COR-L47 (cell line): ENCODE results near the gene AKAP12.
A peak's percentile ranks its signal among the peaks of the same experiment; 100 is the strongest.
"Not testable (repeated sequence)": the region's sequence is repeated elsewhere in the genome, so short reads cannot be mapped to it uniquely, and the experiment has no call there.

Source experiments
- DNase-seq: peaks from one replicate; lab custom pipeline; 2025; lab: John Stamatoyannopoulos, UW

The AKAP12 gene

GRCh38 chr6:151382631-151383030 is 142.9 kb downstream of the AKAP12 start:
- not testable (repeated sequence) for DNase-seq

DNA sequence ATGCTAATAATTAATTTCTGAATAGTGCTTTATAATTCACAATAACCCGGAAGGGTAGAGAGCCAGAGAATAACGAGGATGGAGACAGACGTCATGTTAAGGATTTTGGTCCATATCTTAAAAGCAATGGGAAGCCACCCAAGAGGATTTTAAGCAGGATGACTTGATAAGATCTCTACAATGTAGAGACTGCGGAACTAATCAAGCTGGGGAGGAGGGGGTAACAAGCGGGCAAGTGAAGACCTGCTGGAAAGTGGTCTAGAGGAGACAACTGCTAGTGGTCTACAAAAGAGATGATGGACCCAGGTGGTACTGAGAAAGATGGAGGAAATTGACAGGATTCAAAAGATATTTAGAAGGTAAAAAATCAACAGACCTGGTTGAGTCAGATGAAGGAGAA is 144.4 kb downstream of the AKAP12 start:
- DNase-seq: no peak

- DNase-seq: no peak
These were observed 145.4 kb downstream of the AKAP12 start for GRCh38 chr6:151385177-151385576.

DNA sequence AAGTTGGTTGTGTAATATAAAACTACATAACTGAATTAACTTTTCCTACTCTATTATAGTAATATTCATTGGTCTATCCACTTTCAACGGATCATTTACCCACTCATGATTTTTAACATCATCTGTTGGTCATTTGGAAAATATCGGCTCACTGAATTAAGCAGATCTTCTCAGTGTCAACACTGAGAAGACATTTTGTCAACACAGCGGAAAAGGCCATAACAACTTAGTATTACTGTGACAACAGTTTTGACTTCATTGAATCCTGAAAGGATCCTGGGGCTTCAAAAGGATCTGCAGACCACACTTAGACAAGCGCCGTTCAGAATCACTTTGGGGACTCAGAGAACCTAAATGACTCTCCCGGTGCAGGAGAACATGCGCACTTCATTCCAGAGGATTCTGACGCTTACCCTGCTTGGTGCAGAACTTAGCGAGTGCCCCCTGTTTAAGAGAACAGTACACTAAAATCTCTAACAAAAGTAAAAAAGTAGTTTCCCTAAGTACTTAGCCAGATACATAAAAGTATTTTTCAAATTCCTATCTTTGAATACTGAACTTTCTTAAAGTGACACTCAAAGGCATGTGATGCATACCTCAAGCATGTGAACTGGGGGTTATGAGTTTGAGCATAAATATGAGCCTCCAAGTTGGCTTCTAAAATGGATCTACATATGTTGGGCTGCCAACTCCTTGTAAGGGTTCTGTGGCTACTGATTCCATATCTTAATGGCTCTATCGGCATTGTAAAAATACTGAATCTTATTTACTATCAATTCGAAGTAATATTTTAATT is 147.6 kb downstream of the AKAP12 start:
- no peak for DNase-seq

GRCh38 chr6:151388236-151388635 is 148.5 kb downstream of the AKAP12 start:
- DNase-seq: no peak

DNA sequence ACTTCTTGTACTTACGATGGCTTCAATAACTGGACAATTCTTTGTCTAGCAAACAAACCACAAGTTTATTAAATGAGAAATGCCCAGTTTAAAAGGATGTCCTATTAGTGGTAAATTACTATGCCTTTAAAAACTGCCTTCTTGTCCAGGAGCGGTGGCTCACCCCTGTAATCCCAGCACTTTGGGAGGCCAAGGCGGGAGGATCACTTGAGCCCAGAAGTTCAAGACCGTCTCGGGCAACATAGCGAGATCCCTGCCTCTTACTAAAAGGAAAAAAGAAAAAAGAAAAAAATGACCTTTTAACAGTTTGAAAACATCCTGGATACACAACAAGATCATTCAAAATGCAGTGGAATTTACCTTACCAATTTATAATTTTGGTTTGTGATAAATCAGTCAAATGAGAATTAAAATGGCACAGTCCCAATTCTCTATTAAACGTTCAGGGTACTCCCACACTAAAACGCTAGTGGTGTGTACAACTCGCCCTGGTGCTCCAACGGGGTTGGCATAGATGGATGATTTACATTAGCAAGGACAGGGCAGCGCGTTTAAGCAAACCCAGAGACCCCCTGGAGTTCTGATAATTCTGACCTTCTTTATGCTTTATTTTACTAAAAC is 149.3 kb downstream of the AKAP12 start:
- no peak for DNase-seq

GRCh38 chr6:151389618-151390275 is 150.0 kb downstream of the AKAP12 start:
- peak; percentile 46 for DNase-seq

DNA sequence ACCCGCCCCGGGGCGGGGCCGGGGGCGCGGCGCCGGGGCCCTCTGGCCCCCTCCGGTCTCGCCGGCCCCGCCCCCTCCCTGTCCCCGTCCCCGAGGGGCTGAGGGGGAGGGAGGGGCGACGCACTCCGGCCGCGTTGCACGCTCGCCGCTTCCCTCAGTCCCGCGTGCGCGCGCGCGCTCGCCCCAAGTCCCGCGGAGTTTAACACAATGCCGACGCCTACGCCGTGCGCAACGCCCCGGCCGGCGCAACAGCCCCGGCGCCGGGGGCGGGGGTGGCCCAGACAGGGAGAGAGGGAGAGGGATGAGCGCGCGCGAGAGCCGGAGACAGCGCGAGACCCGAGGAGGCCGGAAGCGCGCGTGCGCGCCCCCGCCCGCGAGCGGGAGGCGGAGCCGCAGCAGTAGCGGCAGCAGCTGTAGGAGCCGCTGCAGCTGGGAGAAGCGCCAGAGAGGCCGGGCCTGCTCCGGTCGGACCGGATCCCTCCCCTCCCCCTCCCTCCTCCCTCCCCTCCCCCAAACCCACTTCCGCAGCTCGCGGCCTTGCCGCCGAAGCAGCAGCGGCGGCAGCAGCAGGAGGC is 150.6 kb downstream of the AKAP12 start:
- DNase-seq: peak; percentile 87

GRCh38 chr6:151390851-151391470 is 151.2 kb downstream of the AKAP12 start:
- peak; percentile 21 for DNase-seq

GRCh38 chr6:151391471-151392413 is 152.0 kb downstream of the AKAP12 start, which contains the start of gene ZBTB2:
ZBTB2 (minus strand) TSS chr6:151391559; CDS start chr6:151373637, 17,922 bp downstream.
- peak; percentile 40 for DNase-seq

DNA sequence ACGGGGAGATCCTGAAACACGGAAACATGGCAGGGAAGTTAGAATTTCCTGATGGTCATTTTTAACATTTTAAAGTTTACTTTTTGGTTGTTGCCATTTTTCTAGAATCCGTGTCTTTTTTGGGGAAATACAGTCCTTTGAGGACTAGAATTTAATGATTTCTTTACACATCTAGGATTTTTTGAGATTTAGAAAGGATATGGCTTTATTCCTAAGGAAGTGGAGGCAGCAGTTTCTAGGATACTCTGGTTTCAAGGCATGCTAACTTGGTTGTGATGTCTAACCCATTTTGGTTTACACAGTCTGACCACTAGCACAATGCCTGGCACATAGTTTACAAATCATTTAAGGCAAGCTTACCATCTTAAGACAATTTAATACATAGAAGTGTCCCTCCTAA is 152.7 kb downstream of the AKAP12 start:
- no peak for DNase-seq

DNA sequence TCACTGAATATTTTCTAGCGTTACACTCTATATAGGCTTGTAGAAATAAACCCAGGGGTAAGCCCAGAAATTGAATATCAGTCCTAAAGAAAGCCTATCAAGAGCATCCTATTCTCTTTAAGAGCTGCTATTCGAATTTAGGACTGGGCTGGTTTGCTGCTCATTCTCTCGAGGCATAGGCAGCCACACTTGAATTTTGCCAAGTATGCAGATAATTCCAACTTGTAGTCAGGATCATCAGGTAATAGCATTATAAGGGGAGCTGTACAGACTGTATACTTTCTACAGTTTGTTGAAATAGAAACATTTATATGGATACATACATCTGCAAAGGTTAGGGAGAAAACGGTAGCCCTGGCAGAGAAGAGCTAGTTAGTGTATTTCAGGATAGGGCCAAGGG is 153.6 kb downstream of the AKAP12 start:
- no peak for DNase-seq

DNA sequence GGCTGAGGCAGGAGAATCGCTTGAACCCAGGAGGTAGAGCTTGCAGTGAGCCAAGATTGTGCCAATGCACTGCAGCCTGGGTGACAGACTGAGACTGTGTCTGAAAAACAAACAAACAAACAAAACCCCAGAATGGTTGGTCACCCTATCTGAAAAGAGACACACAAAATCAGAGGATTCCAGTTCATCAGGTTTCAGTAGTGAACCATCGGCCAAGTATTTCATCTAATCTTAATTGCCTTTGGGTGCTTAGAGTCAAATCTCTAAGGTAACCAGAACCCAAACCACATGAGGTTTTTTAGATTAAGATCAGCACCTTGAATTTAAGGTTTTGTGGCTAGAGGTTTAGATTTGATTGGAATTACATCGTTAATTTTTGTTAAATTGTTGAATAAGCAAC is 159.9 kb downstream of the AKAP12 start:
- DNase-seq: no peak

GRCh38 chr6:151400473-151400872 is 160.7 kb downstream of the AKAP12 start:
- no peak for DNase-seq

GRCh38 chr6:151402228-151402627 is 162.5 kb downstream of the AKAP12 start:
- DNase-seq: no peak

- no peak for DNase-seq
These were observed 164.1 kb downstream of the AKAP12 start for GRCh38 chr6:151403919-151404308.
